NCI-H1092 (cell line): Measurements from ENCODE around the gene UNK.
A peak's percentile ranks its signal among the peaks of the same experiment; 100 is the strongest.

Source experiments
- DNase-seq: peaks from one replicate; lab custom pipeline; 2025; lab: John Stamatoyannopoulos, UW

The UNK gene

GRCh38 chr17:75835654-75835987 is 51.0 kb downstream of the UNK start:
- no peak for DNase-seq

GRCh38 chr17:75836605-75837004 is 52.0 kb downstream of the UNK start:
- DNase-seq, result no peak

GRCh38 chr17:75837899-75838298 is 53.3 kb downstream of the UNK start:
- no peak for DNase-seq

- DNase-seq, result no peak
Observed at GRCh38 chr17:75838410-75838809, 53.8 kb downstream of the UNK start.

- DNase-seq, result no peak
Observed at GRCh38 chr17:75839942-75840798, 55.6 kb downstream of the UNK start.

- no peak for DNase-seq
Observed at GRCh38 chr17:75840799-75841164, 56.2 kb downstream of the UNK start.

GRCh38 chr17:75842411-75842810 is 57.8 kb downstream of the UNK start:
- no peak for DNase-seq

GRCh38 chr17:75842963-75843576 is 58.5 kb downstream of the UNK start:
- no peak for DNase-seq

- DNase-seq, result no peak
Observed at GRCh38 chr17:75843577-75844529, 59.2 kb downstream of the UNK start, which contains the start of gene UNC13D. Gene UNC13D (minus strand): TSS chr17:75844404. CDS start chr17:75844337, 67 bp downstream.

GRCh38 chr17:75844530-75845057 is 60.0 kb downstream of the UNK start:
- DNase-seq, result no peak

GRCh38 chr17:75845058-75845711 is 60.6 kb downstream of the UNK start:
- DNase-seq, result peak; percentile 21

GRCh38 chr17:75845933-75846691 is 61.5 kb downstream of the UNK start:
- no peak for DNase-seq

- DNase-seq, result no peak
Observed at GRCh38 chr17:75846692-75847613, 62.3 kb downstream of the UNK start.

- no peak for DNase-seq
Observed at GRCh38 chr17:75847614-75848522, 63.3 kb downstream of the UNK start.

- DNase-seq, result peak; percentile 31
Observed at GRCh38 chr17:75848523-75849278, 64.1 kb downstream of the UNK start.

- no peak for DNase-seq
Observed at GRCh38 chr17:75849279-75849646, 64.7 kb downstream of the UNK start.

GRCh38 chr17:75849724-75850123 is 65.1 kb downstream of the UNK start:
- DNase-seq, result no peak
